ENCODE data around the gene SLC38A3. TPM values are rescaled to one million over a fixed set of nuclear protein-coding genes. Genes with fewer than 3 reads are reported as not detected.
"Not testable (repeated sequence)": the region's sequence is repeated elsewhere in the genome, so short reads cannot be mapped to it uniquely, and the experiment has no call there.

The SLC38A3 gene
- total RNA-seq, 1 donor from 2014 or later, result 2.5 TPM

GRCh38 chr3:50221411-50222168 lies 16.5 kb downstream of the SLC38A3 start:
- intact Hi-C loops (cut with DNase I), result no loop called here
- DNase-seq (ENCODE audit: low spot score), result no peak

GRCh38 chr3:50222169-50222528 lies 17.1 kb downstream of the SLC38A3 start:
- ATAC-seq (no peak), DNase-seq (ENCODE audit: low spot score) (no peak)
- intact Hi-C loops (cut with DNase I), result no loop called here

More at GRCh38 chr3:50221411-50222168, 16.5 kb downstream of the SLC38A3 start:
- no peak for ATAC-seq

GRCh38 chr3:50224639-50225038 lies 19.6 kb downstream of the SLC38A3 start:
- DNase-seq (ENCODE audit: low spot score) (no peak), ATAC-seq (no peak)
- intact Hi-C loops (cut with DNase I), result loop anchor here (2.0 kb wide), 1 partner anchor 30 kb away; no protein-coding TSS in a partner anchor

DNA sequence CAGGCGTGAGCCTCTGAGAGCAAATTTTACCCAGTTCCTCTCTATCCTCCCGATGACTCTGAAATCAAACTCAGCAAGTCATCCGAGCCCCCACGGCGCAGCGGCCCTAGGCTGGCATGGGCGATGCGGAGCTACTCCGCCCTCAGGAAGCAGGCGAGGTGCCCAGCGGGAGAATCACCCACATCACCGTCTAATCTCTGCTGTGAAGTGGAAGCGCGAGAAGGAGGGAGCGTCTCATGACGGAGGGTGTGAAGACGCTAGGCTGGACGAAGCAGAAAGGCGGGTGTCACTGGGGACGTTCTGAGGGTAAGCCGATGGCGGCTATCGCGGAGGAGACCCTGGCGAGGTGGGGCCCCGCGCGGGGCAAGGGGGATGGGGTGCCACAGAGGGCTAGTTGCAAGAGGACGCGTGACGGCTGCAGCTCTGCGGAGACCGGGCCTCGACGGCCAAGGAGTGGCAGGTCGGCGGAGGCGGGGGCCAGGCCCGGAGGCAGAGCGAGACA lies 21.9 kb downstream of the SLC38A3 start:
- intact Hi-C loops (cut with DNase I), result no loop called here
- no peak for DNase-seq (ENCODE audit: low spot score)
- peak; percentile 56 for ATAC-seq

DNA sequence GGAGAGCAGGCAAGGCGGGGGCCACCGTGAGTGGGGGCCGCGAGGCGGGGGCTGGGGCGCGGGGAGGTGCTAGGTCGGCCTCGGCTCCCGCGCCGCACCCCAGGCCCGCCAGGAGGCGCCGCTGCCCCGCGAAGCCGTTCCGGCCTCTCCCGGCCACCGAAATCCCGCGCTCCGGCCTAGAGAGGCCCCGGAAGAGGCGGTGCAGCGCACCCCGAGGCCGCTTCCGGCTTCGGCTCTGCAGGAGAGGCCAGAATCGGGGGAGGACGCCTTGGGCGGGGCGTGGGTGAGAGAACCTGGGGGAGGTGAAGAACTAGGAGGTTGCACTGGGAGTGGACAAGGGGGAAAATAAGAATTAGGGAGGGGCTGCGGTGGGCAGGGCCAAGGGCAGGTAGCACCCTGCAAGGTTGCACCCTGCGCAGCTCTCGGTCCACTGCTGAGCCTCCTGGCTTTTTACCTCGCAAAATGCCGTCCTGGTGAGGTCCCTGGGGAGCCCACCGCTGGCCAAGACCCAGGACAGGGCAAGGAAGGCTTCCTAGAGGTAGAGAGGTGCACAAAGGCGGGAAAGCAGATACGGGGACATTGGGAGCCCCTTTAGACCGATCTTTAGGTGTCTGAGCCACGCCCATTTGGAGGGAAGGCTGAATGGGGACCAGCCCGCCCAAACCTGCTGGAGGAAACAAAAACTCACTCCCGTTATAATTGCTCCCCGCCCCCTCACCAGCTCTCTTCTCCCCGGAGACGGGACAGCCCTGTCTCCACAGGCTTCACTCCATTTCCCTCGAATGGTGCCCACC lies 22.5 kb downstream of the SLC38A3 start:
- DNase-seq (ENCODE audit: low spot score) (peak; percentile 94), ATAC-seq (peak; percentile 87)
- intact Hi-C loops (cut with DNase I), result loop anchor here (2.0 kb wide), 1 partner anchor 47 kb away; no protein-coding TSS in a partner anchor

- intact Hi-C loops (cut with DNase I), result loop anchor here (2.0 kb wide), 1 partner anchor 47 kb away; no protein-coding TSS in a partner anchor
- DNase-seq (ENCODE audit: low spot score); ATAC-seq: not testable (repeated sequence)
These were observed 23.2 kb downstream of the SLC38A3 start for GRCh38 chr3:50228184-50228763.

DNA sequence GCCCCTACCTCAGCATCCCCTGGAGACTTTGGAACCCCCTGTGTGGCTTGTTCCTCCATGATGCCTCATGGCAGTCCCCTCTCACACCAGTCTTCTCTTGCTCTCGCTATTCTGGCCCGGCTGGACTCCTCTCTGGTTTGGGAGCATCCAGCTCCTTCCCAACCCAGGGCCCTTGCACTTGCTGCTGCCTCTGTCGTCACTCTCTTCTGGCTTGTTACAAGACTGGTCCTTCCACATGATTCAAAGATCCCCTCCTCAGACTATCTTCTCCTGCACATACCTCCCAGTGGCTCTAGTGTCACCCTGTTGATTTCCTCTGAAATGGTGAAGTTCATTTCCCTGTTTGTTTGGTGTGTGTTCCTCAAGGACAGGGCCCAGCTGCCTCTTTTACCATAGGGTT lies 24.4 kb downstream of the SLC38A3 start:
- DNase-seq (ENCODE audit: low spot score), result no peak
- intact Hi-C loops (cut with DNase I), result loop anchor here (2.0 kb wide), 1 partner anchor 45 kb away; no protein-coding TSS in a partner anchor
- no peak for ATAC-seq

- intact Hi-C loops (cut with DNase I), result no loop called here
- ATAC-seq, result no peak
- no peak for DNase-seq (ENCODE audit: low spot score)
These were observed 25.2 kb downstream of the SLC38A3 start for GRCh38 chr3:50230104-50230793.

- intact Hi-C loops (cut with DNase I), result no loop called here
- no peak for DNase-seq (ENCODE audit: low spot score)
- no peak for ATAC-seq
These were observed 25.7 kb downstream of the SLC38A3 start for GRCh38 chr3:50230794-50231125.

DNA sequence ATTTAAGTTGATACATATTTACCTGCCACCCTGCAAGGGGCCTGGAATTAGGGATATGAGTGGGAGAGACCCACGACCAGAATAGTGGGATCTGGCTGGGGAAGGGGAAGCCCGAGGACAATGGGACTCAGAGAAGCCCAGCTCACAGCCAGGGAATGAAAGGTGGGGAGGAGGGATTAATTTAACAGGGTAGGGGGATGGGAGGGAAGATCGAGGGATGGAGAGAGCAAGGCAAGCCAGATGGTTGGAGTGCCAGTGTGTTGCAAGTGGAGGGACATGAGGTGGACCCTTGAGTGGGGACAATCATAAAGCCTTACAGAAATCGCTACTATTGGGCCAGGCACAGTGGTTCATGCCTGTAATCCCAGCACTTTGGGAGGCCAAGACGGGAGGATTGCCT lies 26.5 kb downstream of the SLC38A3 start:
- DNase-seq (ENCODE audit: low spot score), result no peak
- ATAC-seq, result no peak
- intact Hi-C loops (cut with DNase I), result no loop called here

DNA sequence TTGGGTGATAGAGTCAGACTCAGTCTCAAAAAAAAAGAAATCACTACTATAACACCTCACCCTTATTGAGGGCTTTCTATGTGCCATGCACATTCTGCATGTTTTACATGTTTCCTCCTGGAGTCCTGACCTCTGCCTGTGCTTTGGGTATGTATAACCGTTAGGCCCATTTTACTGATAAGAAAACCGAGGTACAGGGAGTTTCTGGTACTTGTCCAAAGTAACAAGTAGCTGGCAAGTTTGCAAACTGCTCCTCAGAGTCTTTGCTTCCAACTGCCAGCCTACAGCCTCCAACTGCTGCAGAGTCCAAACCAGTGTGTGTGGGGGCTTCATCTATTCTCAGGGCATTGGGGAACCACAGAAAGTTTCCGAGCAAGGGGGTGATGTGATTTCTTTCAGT lies 27.2 kb downstream of the SLC38A3 start:
- intact Hi-C loops (cut with DNase I), result no loop called here
- DNase-seq (ENCODE audit: low spot score) (no peak), ATAC-seq (no peak)

DNA sequence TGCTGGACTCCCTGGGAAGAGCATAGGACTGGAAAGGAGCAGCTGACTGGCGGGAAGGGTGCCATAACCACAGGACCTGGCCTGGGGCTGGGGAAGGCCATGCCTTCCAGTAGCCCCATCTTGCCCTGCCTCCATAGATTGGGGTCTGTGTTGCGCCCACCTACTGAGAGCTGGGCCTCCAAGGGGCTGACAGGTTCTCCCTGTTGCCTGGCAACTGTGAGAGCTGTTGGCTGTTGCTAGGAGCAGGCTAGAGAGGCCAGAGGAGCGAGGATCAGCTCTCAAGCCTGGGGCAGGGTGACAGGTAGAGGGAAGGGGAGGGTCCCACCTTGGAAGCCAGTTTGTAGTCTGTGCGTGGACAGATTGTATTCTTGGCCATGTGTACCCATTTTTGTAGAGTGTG lies 28.1 kb downstream of the SLC38A3 start:
- ATAC-seq (no peak), DNase-seq (ENCODE audit: low spot score) (no peak)
- intact Hi-C loops (cut with DNase I), result no loop called here

- DNase-seq (ENCODE audit: low spot score) (peak; percentile 98), ATAC-seq (peak; percentile 96)
- intact Hi-C loops (cut with DNase I), result no loop called here
These were observed 30.8 kb downstream of the SLC38A3 start, which contains the start of gene GNAI2 for GRCh38 chr3:50235716-50236483. Gene GNAI2 (plus strand): TSS chr3:50236204. CDS start chr3:50236336, 132 bp downstream.

DNA sequence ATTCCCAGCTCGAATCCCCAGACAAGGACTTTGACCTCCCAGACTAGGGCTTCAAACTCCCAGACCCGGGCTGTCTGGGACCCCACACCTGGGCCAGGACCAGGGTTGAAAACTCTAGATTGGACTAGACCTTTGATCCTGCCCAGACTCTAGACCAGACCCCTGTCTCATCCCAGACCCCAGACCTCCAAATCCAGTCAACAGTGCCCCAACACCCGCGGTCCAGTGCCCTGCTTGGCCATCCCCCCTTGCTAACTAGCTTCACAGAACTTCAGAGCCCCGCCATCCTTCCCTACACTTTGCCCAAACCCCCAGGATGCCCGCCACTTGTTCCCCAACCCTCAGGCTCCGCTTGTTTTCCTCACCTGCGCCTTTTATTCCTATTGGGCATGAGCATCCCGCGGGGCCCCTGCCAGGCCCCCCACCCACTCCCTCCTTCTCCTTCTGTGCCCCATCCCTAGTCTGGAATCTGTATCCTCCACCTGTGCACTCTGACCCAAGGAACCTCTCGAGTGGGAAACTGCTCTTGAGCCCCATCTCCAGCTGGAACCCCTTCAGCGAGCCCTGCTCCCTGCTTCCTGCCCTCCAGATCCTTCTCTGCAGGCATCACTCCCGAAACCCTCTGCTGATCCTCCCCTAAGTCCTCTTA lies 31.5 kb downstream of the SLC38A3 start:
- DNase-seq (ENCODE audit: low spot score), result no peak
- intact Hi-C loops (cut with DNase I), result no loop called here
- no peak for ATAC-seq

GRCh38 chr3:50237133-50237651 lies 32.1 kb downstream of the SLC38A3 start:
- no peak for ATAC-seq
- DNase-seq (ENCODE audit: low spot score), result no peak
- intact Hi-C loops (cut with DNase I), result no loop called here

GRCh38 chr3:50237754-50238548 lies 32.9 kb downstream of the SLC38A3 start:
- intact Hi-C loops (cut with DNase I), result no loop called here
- DNase-seq (ENCODE audit: low spot score), result peak; percentile 89

DNA sequence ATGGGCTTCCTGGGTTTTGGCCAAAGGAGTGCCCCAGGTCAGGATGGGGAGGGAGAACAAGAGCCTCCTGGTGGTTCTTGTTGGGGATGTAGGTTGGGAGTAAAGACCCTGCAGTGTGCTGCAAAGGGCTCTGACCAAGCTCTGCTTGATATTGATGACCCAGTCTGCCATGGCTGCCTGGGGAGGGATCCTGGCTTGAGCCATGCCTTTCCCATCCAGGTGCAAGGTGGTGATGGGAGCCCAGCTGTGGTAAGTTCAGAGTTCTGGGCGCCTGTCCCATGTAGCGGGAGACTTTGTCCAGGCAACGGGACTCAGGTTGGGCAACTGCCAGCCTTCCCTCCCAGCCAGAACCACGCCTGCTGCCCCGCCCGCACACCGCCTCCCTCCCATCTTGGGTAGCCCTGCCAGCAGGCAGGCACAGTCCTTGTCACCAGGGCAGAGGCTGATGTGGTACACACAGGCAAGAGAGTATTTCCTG lies 33.5 kb downstream of the SLC38A3 start:
- intact Hi-C loops (cut with DNase I), result no loop called here
- peak; percentile 5 for ATAC-seq

More at GRCh38 chr3:50237754-50238548, 32.9 kb downstream of the SLC38A3 start:
- ATAC-seq, result peak; percentile 56

More for the DNA sequence above, 33.5 kb downstream of the SLC38A3 start:
- DNase-seq (ENCODE audit: low spot score), result peak; percentile 87

Data from sciatic nerve (tissue), 2 donors.